GM23338 (cell line): ENCODE measurements around the gene PGRMC2. TPM values are rescaled to one million over a fixed set of nuclear protein-coding genes. Genes with fewer than 3 reads are reported as not detected.

ENCODE experiments used
- ATAC-seq: fragments of 200-7000 bp; cut with Tn5 transposase; 3 replicates; pipeline ENCODE4 v1.9.1; 2020
- DNase-seq: peaks from one replicate; pipeline ENCODE4 v3.0.0-alpha.2; 2015; ENCODE audit warnings: low spot score
- H2AFZ ChIP-seq: fragments of 200-600 bp; sonication (generic); 2 replicates; pipeline ENCODE4 v1.8.0; 2016; ENCODE audit warnings: antibody characterized with exemption, mild to moderate bottlenecking, moderate library complexity
- H3F3A ChIP-seq: fragments of 200-600 bp; sonication (generic); replicated peaks from 2 replicates; pipeline ENCODE4 v1.8.0; 2017; ENCODE audit warnings: antibody characterized with exemption, mixed run types, low read depth
- H3K27ac ChIP-seq: fragments of 200-600 bp; sonication (generic); 2 replicates; pipeline ENCODE4 v1.6.1; 2016; ENCODE audit warnings: low read depth
- H3K27me3 ChIP-seq: fragments of 200-600 bp; sonication (generic); 2 replicates; pipeline ENCODE4 v1.8.0; 2016; ENCODE audit warnings: mild to moderate bottlenecking, mixed run types, moderate library complexity; ENCODE audit not compliant: insufficient read depth
- H3K36me3 ChIP-seq: fragments of 200-600 bp; sonication (generic); 2 replicates; pipeline ENCODE4 v1.8.0; 2016; ENCODE audit warnings: mild to moderate bottlenecking; ENCODE audit not compliant: insufficient read depth
- H3K4me1 ChIP-seq: fragments of 200-600 bp; sonication (generic); 2 replicates; pipeline ENCODE4 v1.8.0; 2016; ENCODE audit warnings: mild to moderate bottlenecking, moderate library complexity; ENCODE audit not compliant: insufficient read depth
- H3K4me2 ChIP-seq: fragments of 200-600 bp; sonication (generic); 2 replicates; pipeline ENCODE4 v1.7.1; 2017; ENCODE audit warnings: mixed run types
- H3K4me3 ChIP-seq: fragments of 200-600 bp; sonication (generic); 2 replicates; pipeline ENCODE4 v1.6.1; 2016; ENCODE audit warnings: mixed run types
- H3K79me2 ChIP-seq: fragments of 200-600 bp; sonication (generic); replicated peaks from 2 replicates; pipeline ENCODE4 v1.8.0; 2017; ENCODE audit warnings: mild to moderate bottlenecking; ENCODE audit not compliant: insufficient read depth
- H3K9me2 ChIP-seq: fragments of 200-600 bp; sonication (generic); 2 replicates; pipeline ENCODE4 v1.8.0; 2017; ENCODE audit not compliant: insufficient read depth
- H4K20me1 ChIP-seq: fragments of 200-600 bp; sonication (generic); replicated peaks from 2 replicates; pipeline ENCODE4 v1.8.0; 2017; ENCODE audit warnings: mild to moderate bottlenecking; ENCODE audit not compliant: insufficient read depth
- H3K27ac Mint-ChIP-seq: 2 replicates; pipeline ENCODE4 v1.8.0; 2020; ENCODE audit warnings: inconsistent platforms, mild to moderate bottlenecking, moderate library complexity, mixed read lengths
- H3K27me3 Mint-ChIP-seq: 3 replicates; pipeline ENCODE4 v1.8.0; 2022; ENCODE audit warnings: low read depth, mild to moderate bottlenecking, moderate library complexity, mixed read lengths, inconsistent platforms; ENCODE audit not compliant: insufficient read depth, poor library complexity
- H3K36me3 Mint-ChIP-seq: 3 replicates; pipeline ENCODE4 v1.8.0; 2021; ENCODE audit warnings: low read depth, mild to moderate bottlenecking, inconsistent platforms, moderate library complexity, mixed read lengths
- H3K4me1 Mint-ChIP-seq: 3 replicates; pipeline ENCODE4 v1.8.0; 2020; ENCODE audit warnings: mild to moderate bottlenecking, inconsistent platforms, mixed read lengths
- H3K4me3 Mint-ChIP-seq: 3 replicates; pipeline ENCODE4 v1.8.0; 2021; ENCODE audit warnings: moderate library complexity, mild to moderate bottlenecking, inconsistent platforms, mixed read lengths
- H3K9me3 Mint-ChIP-seq: 3 replicates; pipeline ENCODE4 v1.8.0; 2020; ENCODE audit warnings: moderate library complexity, mild to moderate bottlenecking, inconsistent platforms, mixed read lengths
- CREB1 ChIP-seq: fragments of 250-450 bp; sonication (Bioruptor Pico); IDR thresholded peaks from 2 replicates; pipeline ENCODE4 v1.5.0; 2020; ENCODE audit warnings: low read depth, mild to moderate bottlenecking, moderate library complexity
- EZH2 ChIP-seq: fragments of 200-600 bp; sonication (generic); IDR thresholded peaks from one replicate; pipeline ENCODE4 v1.8.0; 2017; ENCODE audit warnings: antibody characterized with exemption, mild to moderate bottlenecking, low read depth; ENCODE audit not compliant: unreplicated experiment
- EZH2phosphoT487 ChIP-seq: fragments of 200-600 bp; sonication (generic); IDR thresholded peaks from one replicate; pipeline ENCODE4 v1.8.1; 2018; ENCODE audit warnings: antibody characterized with exemption; ENCODE audit not compliant: unreplicated experiment
- NANOG ChIP-seq: IDR thresholded peaks from 2 replicates; pipeline ENCODE4 v1.6.1; 2016; ENCODE audit warnings: antibody characterized with exemption, borderline replicate concordance
- POLR2AphosphoS5 ChIP-seq: IDR thresholded peaks from 2 replicates; pipeline ENCODE4 v1.6.1; 2016; ENCODE audit warnings: antibody characterized with exemption, low read depth
- ZNF114 ChIP-seq: fragments of 250-450 bp; sonication (Bioruptor Pico); IDR thresholded peaks from 2 replicates; pipeline ENCODE4 v1.5.0; 2020; ENCODE audit warnings: mild to moderate bottlenecking, moderate library complexity
- ZNF331 ChIP-seq: fragments of 250-450 bp; sonication (Bioruptor Pico); IDR thresholded peaks from 2 replicates; pipeline ENCODE4 v1.5.0; 2020; ENCODE audit warnings: low read depth, mild to moderate bottlenecking, moderate library complexity
- ZNF462 ChIP-seq: fragments of 250-450 bp; sonication (Bioruptor Pico); IDR thresholded peaks from 2 replicates; pipeline ENCODE4 v1.5.0; 2020; ENCODE audit warnings: mild to moderate bottlenecking, moderate library complexity
- polyA plus RNA-seq: library from polyadenylated mRNA; unstranded; fragments of >200 nt; fragmentation: Nextera tagmentation; extraction: Ambion mirVana; gene quantifications from 2 replicates; pipeline ENCODE4 v1.2.1, GENCODE V29; 2016
- total RNA-seq: library from RNA; depleted of rRNA; stranded (reverse); fragments of >200 nt; shearing (Covaris generic); gene quantifications from 2 replicates; pipeline ENCODE4 v1.2.3, GENCODE V29; 2014
- TF ChIP-seq, protein P1 (sequence below): IDR thresholded peaks from 2 replicates; pipeline ENCODE4 v1.6.1; 2016; ENCODE audit warnings: antibody characterized with exemption

PGRMC2 gene
- total and polyA plus RNA-seq, 2 experiments from 2014 or later: 40.2 to 61.9 TPM

DNA sequence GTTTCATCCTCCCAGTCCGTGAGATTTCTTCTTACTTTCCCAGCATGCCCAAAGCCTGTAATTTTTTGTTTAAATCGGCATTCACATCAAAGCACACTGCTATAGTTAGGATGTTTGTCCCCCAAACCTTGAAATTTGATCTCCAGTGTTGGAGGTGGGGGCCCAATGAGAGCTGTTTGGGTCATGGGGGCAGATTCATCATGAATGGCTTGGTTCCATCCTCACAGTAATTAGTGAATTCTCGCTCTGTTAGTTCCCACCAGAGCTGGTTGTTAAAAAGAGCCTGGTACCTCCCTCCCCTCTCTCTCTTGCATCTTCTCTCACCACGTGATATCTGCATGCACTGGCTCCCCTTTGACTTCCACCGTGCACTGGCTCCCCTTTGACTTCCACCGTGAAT is 40.5 kb upstream of the PGRMC2 start (continued):
- TF ChIP-seq ZNF462 (CRISPR knock-in tag): no peak
- no peak for TF ChIP-seq POLR2AphosphoS5
- TF ChIP-seq, protein P1, sequence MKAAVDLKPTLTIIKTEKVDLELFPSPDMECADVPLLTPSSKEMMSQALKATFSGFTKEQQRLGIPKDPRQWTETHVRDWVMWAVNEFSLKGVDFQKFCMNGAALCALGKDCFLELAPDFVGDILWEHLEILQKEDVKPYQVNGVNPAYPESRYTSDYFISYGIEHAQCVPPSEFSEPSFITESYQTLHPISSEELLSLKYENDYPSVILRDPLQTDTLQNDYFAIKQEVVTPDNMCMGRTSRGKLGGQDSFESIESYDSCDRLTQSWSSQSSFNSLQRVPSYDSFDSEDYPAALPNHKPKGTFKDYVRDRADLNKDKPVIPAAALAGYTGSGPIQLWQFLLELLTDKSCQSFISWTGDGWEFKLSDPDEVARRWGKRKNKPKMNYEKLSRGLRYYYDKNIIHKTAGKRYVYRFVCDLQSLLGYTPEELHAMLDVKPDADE: no peak
- TF ChIP-seq CREB1 (CRISPR knock-in tag): no peak

GRCh38 chr4:128323401-128323800 is 35.8 kb upstream of the PGRMC2 start:
- no peaks in the 10 kb centered on the region for H3F3A ChIP-seq
- Mint-ChIP-seq H3K27ac (no peak overlapping the region), H3K27me3 (no peaks in the 10 kb centered on the region), H3K36me3 (no peaks in the 10 kb centered on the region), H3K4me1 (peaks cover 10% of the 10 kb centered on the region), H3K9me3 (no peaks in the 10 kb centered on the region), H3K4me3 (no peak overlapping the region)
- H3K4me3 ChIP-seq: no peak overlapping the region
- 0 out of 2 replicates have a peak, but pooled peaks cover 9% of the 10 kb centered on the region for H3K4me1 ChIP-seq
- H3K79me2 ChIP-seq: no peaks in the 10 kb centered on the region
- ATAC-seq (no peak), DNase-seq (no peak)
- no peak overlapping the region for H3K27ac ChIP-seq
- no peaks in the 10 kb centered on the region; the same call in 1 of the 2 replicates for H3K36me3 ChIP-seq
- no peaks in the 10 kb centered on the region for H4K20me1 ChIP-seq
- no peak overlapping the region for H3K4me2 ChIP-seq
- H3K9me2 ChIP-seq: peaks cover 5% of the 10 kb centered on the region; the same call in 1 of the 2 replicates
- no peaks in the 10 kb centered on the region for H3K27me3 ChIP-seq
- no peak overlapping the region for H2AFZ ChIP-seq
- no peak for TF ChIP-seq NANOG
- TF ChIP-seq ZNF331: no peak
- TF ChIP-seq, protein P1: no peak
- TF ChIP-seq ZNF114 (CRISPR knock-in tag): no peak
- no peak for TF ChIP-seq EZH2phosphoT487
- no peak for TF ChIP-seq POLR2AphosphoS5
- no peak for TF ChIP-seq EZH2
